Colonic mucosa (tissue), 4 donors: ENCODE data around the gene THSD4. TPM values are rescaled to one million over a fixed set of nuclear protein-coding genes. Genes with fewer than 3 reads are reported as not detected.

ENCODE experiments used
- DNase-seq: peaks from one replicate; pipeline ENCODE4 v3.0.0-alpha.2; 2020
- H3K27ac ChIP-seq: fragments of 200-600 bp; one replicate; pipeline ENCODE4 v1.8.0; 2021
- H3K27me3 ChIP-seq: fragments of 200-600 bp; one replicate; pipeline ENCODE4 v1.8.0; 2021
- H3K36me3 ChIP-seq: fragments of 200-600 bp; one replicate; pipeline ENCODE4 v1.8.0; 2021
- H3K4me1 ChIP-seq: fragments of 200-600 bp; one replicate; pipeline ENCODE4 v1.8.0; 2021; ENCODE audit warnings: mild to moderate bottlenecking
- H3K4me3 ChIP-seq: fragments of 200-600 bp; one replicate; pipeline ENCODE4 v1.8.0; 2021
- H3K9ac ChIP-seq, 2 donors: one replicate each; pipeline ENCODE4 v1.7.0; 2013; ENCODE audit warnings: control low read depth in 2 of 2, low read depth in 2 of 2, low read length in 2 of 2
- H3K9me3 ChIP-seq: fragments of 200-600 bp; one replicate; pipeline ENCODE4 v1.8.0; 2021
- intact Hi-C: fragments of 100-400 bp; cut with DNase I; formaldehyde crosslinking; loops from one replicate; pipeline ENCODE4 v1.14.1; 2022
- total RNA-seq, 2 donors: library from RNA; stranded (reverse); fragmentation: NEBNext Ultra II Directional in 1 of 2; extraction: Animal tissue kit (Norgen Biotek cat#: 25700) in 1 of 2; gene quantifications; one replicate each; pipeline ENCODE4 v1.2.1, GENCODE V29; 2021
- TF ChIP-seq, protein P1 (sequence below): fragments of 200-600 bp; IDR thresholded peaks from one replicate; pipeline ENCODE4 v1.8.0; 2022; ENCODE audit warnings: antibody characterized with exemption, mild to moderate bottlenecking
- donor health status: healthy.
- donor health status: DM: no; HTN: no; CAD: no.
- donor health status: DM: no; HTN: no; CAD: no.

The THSD4 gene
- total RNA-seq, 2 donors from 2014 or later = 18.8 to 23.5 TPM

DNA sequence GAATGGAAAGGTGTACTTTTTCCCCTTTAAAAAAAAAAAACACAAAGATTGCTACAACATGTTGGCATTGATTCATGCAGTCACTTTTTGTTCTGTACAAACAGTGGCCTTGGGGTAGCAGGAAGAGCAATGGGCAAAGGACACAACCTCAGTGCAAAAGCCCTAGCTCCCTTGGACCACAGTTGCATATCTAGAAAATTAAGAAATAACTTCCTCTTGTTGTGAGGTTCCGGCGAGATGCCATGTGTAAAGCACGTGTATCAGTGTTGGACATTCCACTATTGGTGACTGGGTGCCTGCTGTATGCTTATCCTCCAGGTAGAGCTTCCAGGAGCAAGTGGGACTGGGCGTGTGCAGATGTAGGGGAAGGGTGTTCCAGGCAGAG lies 164.5 kb downstream of the THSD4 start:
- no peak for DNase-seq
- intact Hi-C loops = no loop called here
- H3K36me3 ChIP-seq = no peaks in the 10 kb centered on the region
- no peaks in the 10 kb centered on the region for H3K9me3 ChIP-seq
- no peak overlapping the region for H3K4me3 ChIP-seq
- no peak overlapping the region for H3K9ac ChIP-seq
- H3K27ac ChIP-seq = no peak overlapping the region
- no peaks in the 10 kb centered on the region for H3K27me3 ChIP-seq
- TF ChIP-seq, protein P1, sequence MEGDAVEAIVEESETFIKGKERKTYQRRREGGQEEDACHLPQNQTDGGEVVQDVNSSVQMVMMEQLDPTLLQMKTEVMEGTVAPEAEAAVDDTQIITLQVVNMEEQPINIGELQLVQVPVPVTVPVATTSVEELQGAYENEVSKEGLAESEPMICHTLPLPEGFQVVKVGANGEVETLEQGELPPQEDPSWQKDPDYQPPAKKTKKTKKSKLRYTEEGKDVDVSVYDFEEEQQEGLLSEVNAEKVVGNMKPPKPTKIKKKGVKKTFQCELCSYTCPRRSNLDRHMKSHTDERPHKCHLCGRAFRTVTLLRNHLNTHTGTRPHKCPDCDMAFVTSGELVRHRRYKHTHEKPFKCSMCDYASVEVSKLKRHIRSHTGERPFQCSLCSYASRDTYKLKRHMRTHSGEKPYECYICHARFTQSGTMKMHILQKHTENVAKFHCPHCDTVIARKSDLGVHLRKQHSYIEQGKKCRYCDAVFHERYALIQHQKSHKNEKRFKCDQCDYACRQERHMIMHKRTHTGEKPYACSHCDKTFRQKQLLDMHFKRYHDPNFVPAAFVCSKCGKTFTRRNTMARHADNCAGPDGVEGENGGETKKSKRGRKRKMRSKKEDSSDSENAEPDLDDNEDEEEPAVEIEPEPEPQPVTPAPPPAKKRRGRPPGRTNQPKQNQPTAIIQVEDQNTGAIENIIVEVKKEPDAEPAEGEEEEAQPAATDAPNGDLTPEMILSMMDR = no peak
- H3K4me1 ChIP-seq = peaks cover 11% of the 10 kb centered on the region

DNA sequence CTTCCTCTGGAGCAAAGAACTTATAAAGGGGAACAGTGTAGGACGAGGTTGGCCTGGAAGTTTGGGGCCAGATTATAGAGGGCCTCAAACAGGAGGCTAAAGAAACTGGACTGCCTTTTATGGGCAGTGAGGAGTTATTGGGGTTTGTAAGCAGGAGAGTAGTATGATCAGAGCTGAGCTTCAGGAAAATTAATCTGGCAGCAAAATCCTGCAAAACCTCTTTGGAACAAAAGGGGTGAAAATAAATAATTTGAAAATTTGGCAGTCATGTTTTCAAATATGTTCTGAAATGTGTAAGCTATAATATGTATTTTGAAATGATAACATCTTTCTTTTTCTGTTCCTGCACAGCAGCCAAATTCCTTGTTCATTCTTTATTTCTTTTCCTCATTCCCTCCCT lies 164.9 kb downstream of the THSD4 start:
- intact Hi-C loops = no loop called here
- Histone ChIP-seq H3K4me1 (peaks cover 11% of the 10 kb centered on the region), H3K9ac (no peak overlapping the region), H3K27ac (no peak overlapping the region), H3K9me3 (no peaks in the 10 kb centered on the region), H3K4me3 (no peak overlapping the region), H3K36me3 (no peaks in the 10 kb centered on the region), H3K27me3 (no peaks in the 10 kb centered on the region)
- TF ChIP-seq, protein P1 = no peak
- no peak for DNase-seq

DNA sequence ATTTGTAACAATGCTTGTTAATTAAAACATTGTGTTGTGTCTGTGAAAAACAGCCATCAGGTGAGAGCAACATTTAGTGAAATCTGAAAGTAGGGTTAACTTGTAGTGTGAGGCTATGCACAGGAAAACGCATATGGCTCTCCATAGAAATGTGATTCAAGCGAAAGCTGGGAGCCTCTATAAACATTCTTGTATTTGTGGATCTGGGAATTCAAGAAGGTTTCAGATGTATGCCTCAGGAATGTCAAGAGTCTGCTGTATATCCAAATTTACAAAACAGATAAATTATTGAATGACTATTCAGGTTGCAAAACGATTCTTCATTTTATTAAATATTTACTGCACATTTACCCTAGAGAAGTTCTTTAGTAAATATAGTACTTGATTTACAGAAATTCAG lies 166.0 kb downstream of the THSD4 start:
- no peak for DNase-seq
- Histone ChIP-seq H3K27ac (no peak overlapping the region), H3K4me3 (no peak overlapping the region), H3K27me3 (no peaks in the 10 kb centered on the region), H3K9me3 (no peaks in the 10 kb centered on the region), H3K9ac (no peak overlapping the region), H3K4me1 (peaks cover 11% of the 10 kb centered on the region), H3K36me3 (no peaks in the 10 kb centered on the region)
- TF ChIP-seq, protein P1 = no peak
- intact Hi-C loops = no loop called here

DNA sequence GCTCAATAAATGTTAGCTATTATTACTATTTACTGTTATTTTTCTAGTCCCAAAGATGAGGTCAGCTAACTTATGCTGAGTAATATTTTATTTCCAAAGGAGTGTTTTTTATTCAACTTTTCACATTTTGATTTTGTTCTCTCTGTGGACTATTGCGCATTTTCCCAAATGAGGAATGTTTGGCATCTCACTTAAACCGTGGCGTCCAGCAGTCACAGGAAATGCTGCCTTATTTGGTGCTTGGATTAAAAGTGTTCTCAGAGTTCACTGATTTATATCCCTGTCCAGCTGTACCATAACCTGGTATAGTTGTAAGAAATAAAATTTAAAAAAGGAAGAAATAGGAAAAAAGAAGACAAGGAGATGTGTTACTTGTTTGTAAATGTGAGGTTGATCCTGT lies 166.8 kb downstream of the THSD4 start:
- no peak overlapping the region for H3K27ac ChIP-seq
- H3K36me3 ChIP-seq = no peaks in the 10 kb centered on the region
- no peak overlapping the region for H3K4me3 ChIP-seq
- TF ChIP-seq, protein P1 = no peak
- intact Hi-C loops = no loop called here
- H3K27me3 ChIP-seq = no peaks in the 10 kb centered on the region
- no peak for DNase-seq
- no peak overlapping the region for H3K9ac ChIP-seq
- no peaks in the 10 kb centered on the region for H3K9me3 ChIP-seq
- H3K4me1 ChIP-seq = peaks cover 11% of the 10 kb centered on the region

DNA sequence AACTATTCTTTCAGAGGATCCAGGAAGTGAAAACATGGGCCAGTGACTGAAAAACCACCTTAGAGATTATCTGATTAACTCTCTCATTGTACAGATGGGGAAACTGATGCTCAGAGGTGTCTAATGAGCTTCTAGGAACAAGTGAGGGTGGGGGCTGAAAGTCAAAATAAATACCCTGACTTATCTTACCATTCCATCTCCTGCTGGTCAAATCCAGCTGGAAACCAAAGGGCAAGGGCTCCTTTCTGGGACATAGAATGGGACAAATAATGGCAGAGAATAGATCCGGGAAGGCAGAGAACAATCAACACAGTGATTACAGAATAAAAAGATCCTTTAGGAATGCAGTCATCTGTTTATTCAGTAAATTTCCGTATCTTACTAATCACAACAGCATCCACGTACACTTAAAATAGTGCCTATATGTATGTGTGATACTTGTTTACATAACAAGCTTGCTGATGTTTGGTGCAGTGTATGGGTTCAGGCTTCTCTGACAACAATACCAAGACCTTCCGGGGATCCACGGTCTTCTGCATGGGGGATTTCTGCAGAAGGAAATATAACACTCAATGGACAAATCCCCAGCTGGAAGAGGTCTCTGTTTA lies 173.2 kb downstream of the THSD4 start:
- Histone ChIP-seq H3K9ac (no peak overlapping the region), H3K4me1 (no peaks in the 10 kb centered on the region), H3K4me3 (no peak overlapping the region), H3K27me3 (no peaks in the 10 kb centered on the region), H3K9me3 (no peaks in the 10 kb centered on the region), H3K27ac (no peak overlapping the region), H3K36me3 (no peaks in the 10 kb centered on the region)
- no peak for DNase-seq
- TF ChIP-seq, protein P1 = no peak
- intact Hi-C loops = no loop called here
